Left ventricle myocardium inferior (tissue), 1 donor: ENCODE data around the gene ARHGEF7. TPM values are rescaled to one million over a fixed set of nuclear protein-coding genes. Genes with fewer than 3 reads are reported as not detected.

ENCODE experiments used
- DNase-seq: peaks from one replicate; pipeline ENCODE4 v3.0.0-alpha.2; 2020
- H3K27ac ChIP-seq: fragments of 200-600 bp; replicated peaks from 2 replicates; pipeline ENCODE4 v1.8.0; 2021
- H3K27me3 ChIP-seq: fragments of 200-600 bp; 2 replicates; pipeline ENCODE4 v1.8.0; 2021; ENCODE audit warnings: low read depth
- H3K36me3 ChIP-seq: fragments of 200-600 bp; 2 replicates; pipeline ENCODE4 v1.8.0; 2021
- H3K4me1 ChIP-seq: fragments of 200-600 bp; 2 replicates; pipeline ENCODE4 v1.8.0; 2021
- H3K4me3 ChIP-seq: fragments of 200-600 bp; 2 replicates; pipeline ENCODE4 v1.8.0; 2021; ENCODE audit warnings: mild to moderate bottlenecking, moderate library complexity
- H3K9me3 ChIP-seq: fragments of 200-600 bp; replicated peaks from 2 replicates; pipeline ENCODE4 v1.8.0; 2021
- CTCF ChIP-seq: fragments of 200-600 bp; IDR thresholded peaks from 2 replicates; pipeline ENCODE4 v1.8.0; 2021; ENCODE audit warnings: antibody characterized with exemption, mild to moderate bottlenecking, borderline replicate concordance
- intact Hi-C: fragments of 100-400 bp; cut with micrococcal nuclease; formaldehyde crosslinking; loops from one replicate; pipeline ENCODE4 v1.11.0; 2022
- total RNA-seq: library from RNA; stranded (reverse); fragmentation: NEBNext Ultra II Directional; extraction: Animal tissue kit (Norgen Biotek cat#: 25700); gene quantifications from one replicate; pipeline ENCODE4 v1.2.1, GENCODE V29; 2021
- donor health status: DM: no; HTN: yes; CAD: no; lungs with severe emphysema.

ARHGEF7 gene
- total RNA-seq, 1 donor from 2014 or later = 35.9 TPM

GRCh38 chr13:111201304-111201940 lies 86.3 kb downstream of the ARHGEF7 start:
- no peak for TF ChIP-seq CTCF
- Histone ChIP-seq H3K4me1 (peaks cover 74% of the 10 kb centered on the region), H3K4me3 (no peak overlapping the region), H3K27me3 (no peaks in the 10 kb centered on the region), H3K9me3 (no peaks in the 10 kb centered on the region), H3K36me3 (peaks cover 12% of the 10 kb centered on the region), H3K27ac (peak overlapping the region; percentile 82)
- intact Hi-C loops = no loop called here
- DNase-seq = no peak

- intact Hi-C loops = no loop called here
- no peaks in the 10 kb centered on the region for H3K9me3 ChIP-seq
- peaks cover 13% of the 10 kb centered on the region for H3K36me3 ChIP-seq
- DNase-seq = no peak
- peaks cover 78% of the 10 kb centered on the region for H3K4me1 ChIP-seq
- H3K4me3 ChIP-seq = peak overlapping the region; percentile 60
- no peaks in the 10 kb centered on the region for H3K27me3 ChIP-seq
- peak overlapping the region; percentile 82 for H3K27ac ChIP-seq
- no peak for TF ChIP-seq CTCF
Measured at GRCh38 chr13:111202156-111202621, 87.1 kb downstream of the ARHGEF7 start.

- no peak for DNase-seq
- Histone ChIP-seq H3K27ac (peak overlapping the region; percentile 82), H3K4me3 (peak overlapping the region; percentile 60)
Measured at GRCh38 chr13:111202745-111203144, 87.6 kb downstream of the ARHGEF7 start.

GRCh38 chr13:111203736-111204389 lies 88.8 kb downstream of the ARHGEF7 start:
- H3K9me3 ChIP-seq = no peaks in the 10 kb centered on the region
- H3K27ac ChIP-seq = peak overlapping the region; percentile 82
- no peak for DNase-seq
- peaks cover 95% of the 10 kb centered on the region for H3K4me1 ChIP-seq
- no peaks in the 10 kb centered on the region for H3K27me3 ChIP-seq
- peak overlapping the region; percentile 60 for H3K4me3 ChIP-seq
- intact Hi-C loops = no loop called here
- peaks cover 4% of the 10 kb centered on the region for H3K36me3 ChIP-seq
- TF ChIP-seq CTCF = no peak

More at GRCh38 chr13:111202745-111203144, 87.6 kb downstream of the ARHGEF7 start:
- H3K4me1 ChIP-seq = peaks cover 84% of the 10 kb centered on the region
- TF ChIP-seq CTCF = no peak
- no peaks in the 10 kb centered on the region for H3K27me3 ChIP-seq
- intact Hi-C loops = no loop called here
- peaks cover 10% of the 10 kb centered on the region for H3K36me3 ChIP-seq
- H3K9me3 ChIP-seq = no peaks in the 10 kb centered on the region

- Histone ChIP-seq H3K4me3 (peak overlapping the region; percentile 60), H3K27me3 (no peaks in the 10 kb centered on the region), H3K9me3 (no peaks in the 10 kb centered on the region), H3K27ac (peak overlapping the region; percentile 82), H3K4me1 (peaks cover 97% of the 10 kb centered on the region), H3K36me3 (peaks cover 4% of the 10 kb centered on the region)
- DNase-seq = peak; percentile 48
- intact Hi-C loops = no loop called here
- no peak for TF ChIP-seq CTCF
Measured at GRCh38 chr13:111204438-111205177, 89.5 kb downstream of the ARHGEF7 start.
